GM15510 (cell line): ENCODE data around the gene PLEKHG3.

Experiments used
- POLR2A ChIP-seq: IDR thresholded peaks from 3 replicates; pipeline ENCODE4 v1.6.1; 2011; ENCODE audit warnings: borderline replicate concordance; ENCODE audit not compliant: insufficient read length; ENCODE audit errors: extremely low read depth

PLEKHG3 gene

GRCh38 chr14:64784006-64784405, 79.8 kb downstream of the PLEKHG3 start:
- no peak for TF ChIP-seq POLR2A

GRCh38 chr14:64786296-64787149, 82.3 kb downstream of the PLEKHG3 start:
- no peak for TF ChIP-seq POLR2A

- no peak for TF ChIP-seq POLR2A
Observed at GRCh38 chr14:64787619-64788018, 83.4 kb downstream of the PLEKHG3 start.

GRCh38 chr14:64788706-64789105, 84.5 kb downstream of the PLEKHG3 start:
- no peak for TF ChIP-seq POLR2A

GRCh38 chr14:64789696-64790095, 85.5 kb downstream of the PLEKHG3 start:
- TF ChIP-seq POLR2A: no peak

GRCh38 chr14:64790478-64790877, 86.3 kb downstream of the PLEKHG3 start:
- no peak for TF ChIP-seq POLR2A

- no peak for TF ChIP-seq POLR2A
Observed at GRCh38 chr14:64792231-64792630, 88.0 kb downstream of the PLEKHG3 start.

- TF ChIP-seq POLR2A: no peak
Observed at GRCh38 chr14:64792871-64793560, 88.8 kb downstream of the PLEKHG3 start.

- no peak for TF ChIP-seq POLR2A
Observed at GRCh38 chr14:64795211-64795610, 91.0 kb downstream of the PLEKHG3 start.

GRCh38 chr14:64795921-64796320, 91.7 kb downstream of the PLEKHG3 start:
- no peak for TF ChIP-seq POLR2A

GRCh38 chr14:64796369-64796768, 92.1 kb downstream of the PLEKHG3 start:
- no peak for TF ChIP-seq POLR2A

- no peak for TF ChIP-seq POLR2A
Observed at GRCh38 chr14:64799555-64799954, 95.3 kb downstream of the PLEKHG3 start.
